ENCODE data around the gene RSRC1.

DNA sequence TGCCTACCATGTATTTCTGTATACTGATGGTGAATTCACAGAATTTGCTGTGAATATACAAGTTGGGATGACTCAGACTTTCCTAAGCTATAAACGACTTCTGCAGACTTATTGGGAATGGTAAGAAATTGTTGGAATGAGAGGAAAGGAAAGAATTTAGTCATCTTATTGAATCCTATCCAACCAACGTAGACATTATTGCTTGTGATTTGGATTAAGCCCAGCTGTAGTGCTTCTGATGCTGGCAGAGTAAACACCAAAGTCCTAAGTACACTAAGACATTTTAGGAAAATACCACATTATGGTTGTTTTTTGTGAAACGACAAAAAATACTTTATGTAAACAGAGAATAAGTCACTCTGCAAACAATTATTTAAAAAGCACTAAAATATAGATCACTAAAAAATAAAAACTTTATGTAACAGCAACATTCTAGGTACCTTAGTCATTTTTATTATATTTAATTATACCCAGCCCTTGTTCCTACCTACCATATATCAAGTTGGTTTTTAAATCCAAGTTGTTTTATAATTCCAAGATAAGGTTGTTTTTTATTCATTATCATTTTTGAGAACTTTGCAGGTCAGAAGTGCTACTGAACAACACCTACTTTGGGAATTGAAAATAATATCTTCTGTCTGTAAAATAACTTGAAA, 361.9 kb downstream of the RSRC1 start:
- TF ChIP-seq CTCF (IDR thresholded peaks at IDR 0.05; ENCODE audit: insufficient read depth, low read depth, low read length), result no peak
- TF ChIP-seq EZH2 (IDR thresholded peaks at IDR 0.05; ENCODE audit: insufficient read depth, low read length), result no peak

Data from astrocyte (in vitro differentiated cells and primary cell).